ENCODE data around the gene WIPF1.

Gene WIPF1

GRCh38 chr2:174634130-174635014, 36.8 kb upstream of the WIPF1 start:
- Histone ChIP-seq H3K36me3 (replicated peaks in 1 of 2; ENCODE audit: control insufficient read depth in 2 of 2, insufficient read depth in 2 of 2, low read length in 2 of 2) (no peaks in the 10 kb centered on the region), H3K27ac (replicated peaks; ENCODE audit: low read length) (no peak overlapping the region), H2BK15ac (ENCODE audit: low read length) (no peak overlapping the region)

GRCh38 chr2:174633623-174633930, 36.0 kb upstream of the WIPF1 start:
- Histone ChIP-seq H3K14ac (ENCODE audit: low read length) (no peak overlapping the region), H3K27me3 (ENCODE audit: control insufficient read depth in 3 of 3, insufficient read depth in 3 of 3, low read depth in 1 of 3, low read length in 3 of 3) (no peaks in the 10 kb centered on the region), H3K23ac (ENCODE audit: low read depth, low read length, poor library complexity) (no peak overlapping the region), H3K36me3 (replicated peaks in 1 of 2; ENCODE audit: control insufficient read depth in 2 of 2, insufficient read depth in 2 of 2, low read length in 2 of 2) (peaks cover 0 to under 1% of the 10 kb centered on the region in 2 donors), H2AK5ac (ENCODE audit: low read depth, low read length) (no peak overlapping the region), H3K18ac (ENCODE audit: low read length) (no peak overlapping the region), H4K91ac (ENCODE audit: low read depth, low read length, poor library complexity) (no peak overlapping the region), H3K4me2 (ENCODE audit: insufficient read depth, low read length, poor library complexity, severe bottlenecking) (no peak overlapping the region), H3K9ac (ENCODE audit: low read depth, low read length, poor library complexity) (no peak overlapping the region), H3K4me3 (ENCODE audit: low read length in 2 of 2) (no peak overlapping the region), H3K4ac (ENCODE audit: low read length) (no peak overlapping the region), H2BK120ac (ENCODE audit: low read depth, low read length) (no peak overlapping the region), H2BK12ac (ENCODE audit: low read length) (no peak overlapping the region), H3K9me3 (replicated peaks in 1 of 2; ENCODE audit: control insufficient read depth in 2 of 2, insufficient read depth in 1 of 2, low read depth in 1 of 2, low read length in 2 of 2) (no peaks in the 10 kb centered on the region), H3K27ac (replicated peaks; ENCODE audit: low read length) (no peak overlapping the region), H3K4me1 (ENCODE audit: control insufficient read depth in 2 of 2, insufficient read depth in 1 of 2, low read depth in 1 of 2, low read length in 2 of 2) (peaks cover 2 to 3% of the 10 kb centered on the region in 2 donors), H4K8ac (ENCODE audit: low read depth, low read length) (no peak overlapping the region), H2BK15ac (ENCODE audit: low read length) (no peak overlapping the region), H3K79me1 (ENCODE audit: low read depth, low read length) (no peaks in the 10 kb centered on the region), H2AFZ (ENCODE audit: low read length) (no peak overlapping the region), H2BK5ac (ENCODE audit: low read length) (no peak overlapping the region)
- WGBS, 2 donors (ENCODE audit: extremely low coverage in 2 of 2, insufficient read length in 2 of 2, insufficient replicate concordance in 1 of 2), result no CpG with 5 or more reads among the region's 8 CpGs
- DNase-seq (ENCODE audit: low spot score), result no peak

More at GRCh38 chr2:174634130-174635014, 36.8 kb upstream of the WIPF1 start:
- Histone ChIP-seq H2BK12ac (ENCODE audit: low read length) (no peak overlapping the region), H3K4ac (ENCODE audit: low read length) (no peak overlapping the region), H2BK5ac (ENCODE audit: low read length) (no peak overlapping the region), H3K4me1 (ENCODE audit: control insufficient read depth in 2 of 2, insufficient read depth in 1 of 2, low read depth in 1 of 2, low read length in 2 of 2) (peaks cover 2 to 3% of the 10 kb centered on the region in 2 donors), H3K9ac (ENCODE audit: low read depth, low read length, poor library complexity) (no peak overlapping the region), H3K79me1 (ENCODE audit: low read depth, low read length) (no peaks in the 10 kb centered on the region), H3K4me2 (ENCODE audit: insufficient read depth, low read length, poor library complexity, severe bottlenecking) (no peak overlapping the region), H3K27me3 (ENCODE audit: control insufficient read depth in 3 of 3, insufficient read depth in 3 of 3, low read depth in 1 of 3, low read length in 3 of 3) (no peaks in the 10 kb centered on the region), H4K91ac (ENCODE audit: low read depth, low read length, poor library complexity) (no peak overlapping the region), H2AFZ (ENCODE audit: low read length) (no peak overlapping the region), H3K9me3 (replicated peaks in 1 of 2; ENCODE audit: control insufficient read depth in 2 of 2, insufficient read depth in 1 of 2, low read depth in 1 of 2, low read length in 2 of 2) (no peaks in the 10 kb centered on the region), H3K4me3 (ENCODE audit: low read length in 2 of 2) (no peak overlapping the region), H4K8ac (ENCODE audit: low read depth, low read length) (no peak overlapping the region), H2AK5ac (ENCODE audit: low read depth, low read length) (no peak overlapping the region), H3K14ac (ENCODE audit: low read length) (no peak overlapping the region), H3K23ac (ENCODE audit: low read depth, low read length, poor library complexity) (no peak overlapping the region), H3K18ac (ENCODE audit: low read length) (no peak overlapping the region), H2BK120ac (ENCODE audit: low read depth, low read length) (no peak overlapping the region)
- DNase-seq (ENCODE audit: low spot score), result no peak
- WGBS, 2 donors (ENCODE audit: extremely low coverage in 2 of 2, insufficient read length in 2 of 2, insufficient replicate concordance in 1 of 2), result no CpG with 5 or more reads among the region's 13 CpGs

DNA sequence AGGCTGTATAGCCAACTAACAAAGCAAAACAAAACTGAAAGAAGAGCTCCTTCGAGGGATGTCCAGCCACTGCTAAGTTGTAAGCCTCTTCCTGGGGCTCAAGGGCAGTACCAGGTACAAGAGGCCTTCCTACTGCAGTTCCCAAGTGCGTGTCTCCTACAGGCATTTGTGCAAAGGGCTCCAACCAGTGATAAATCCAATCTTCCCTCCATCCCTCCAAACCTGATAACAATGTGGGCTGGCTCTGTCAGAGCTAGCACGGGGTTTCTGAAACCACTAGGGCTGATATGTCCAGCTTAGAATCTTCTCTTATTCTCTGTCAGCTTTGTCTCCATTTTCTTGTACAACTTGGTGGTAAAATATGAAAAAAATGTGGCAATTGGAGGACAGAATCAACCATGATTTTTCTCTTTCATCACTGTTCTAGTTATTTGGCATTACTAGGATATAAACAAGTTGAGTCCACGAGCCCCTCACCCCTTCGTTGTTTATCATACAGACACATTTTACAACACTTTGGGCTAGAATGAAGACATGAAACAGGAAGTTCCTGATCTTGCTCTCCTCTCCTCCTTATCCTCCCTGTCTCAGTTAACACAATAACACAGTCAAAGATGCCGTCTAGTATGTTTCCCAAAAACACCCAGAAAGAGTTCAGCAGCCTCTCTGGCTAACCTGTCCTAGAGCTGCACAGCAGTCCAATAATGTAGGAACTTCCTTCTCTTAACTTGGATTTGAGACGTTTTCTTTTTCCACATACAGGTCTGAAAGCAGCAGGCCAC, 35.4 kb upstream of the WIPF1 start:
- peaks cover 2 to 3% of the 10 kb centered on the region in 2 donors for H3K4me1 ChIP-seq (ENCODE audit: control insufficient read depth in 2 of 2, insufficient read depth in 1 of 2, low read depth in 1 of 2, low read length in 2 of 2)
- no peak overlapping the region for H2BK12ac ChIP-seq (ENCODE audit: low read length)
- H3K36me3 ChIP-seq (replicated peaks in 1 of 2; ENCODE audit: control insufficient read depth in 2 of 2, insufficient read depth in 2 of 2, low read length in 2 of 2), result peaks cover 0 to 5% of the 10 kb centered on the region in 2 donors

More for the DNA sequence above, 35.4 kb upstream of the WIPF1 start:
- no CpG with 5 or more reads among the region's 7 CpGs for WGBS, 2 donors (ENCODE audit: extremely low coverage in 2 of 2, insufficient read length in 2 of 2, insufficient replicate concordance in 1 of 2)
- no peak overlapping the region for H2BK5ac ChIP-seq (ENCODE audit: low read length)
- H3K79me1 ChIP-seq (ENCODE audit: low read depth, low read length), result no peaks in the 10 kb centered on the region
- no peak overlapping the region for H2BK120ac ChIP-seq (ENCODE audit: low read depth, low read length)
- H3K14ac ChIP-seq (ENCODE audit: low read length), result no peak overlapping the region
- DNase-seq (ENCODE audit: low spot score), result no peak
- H2AK5ac ChIP-seq (ENCODE audit: low read depth, low read length), result no peak overlapping the region
- no peak overlapping the region for H3K18ac ChIP-seq (ENCODE audit: low read length)
- no peak overlapping the region for H3K23ac ChIP-seq (ENCODE audit: low read depth, low read length, poor library complexity)
- no peak overlapping the region for H4K91ac ChIP-seq (ENCODE audit: low read depth, low read length, poor library complexity)
- no peak overlapping the region for H3K4me2 ChIP-seq (ENCODE audit: insufficient read depth, low read length, poor library complexity, severe bottlenecking)
- no peak overlapping the region for H2AFZ ChIP-seq (ENCODE audit: low read length)
- no peak overlapping the region for H3K27ac ChIP-seq (replicated peaks; ENCODE audit: low read length)
- H3K9ac ChIP-seq (ENCODE audit: low read depth, low read length, poor library complexity), result no peak overlapping the region
- no peaks in the 10 kb centered on the region for H3K9me3 ChIP-seq (replicated peaks in 1 of 2; ENCODE audit: control insufficient read depth in 2 of 2, insufficient read depth in 1 of 2, low read depth in 1 of 2, low read length in 2 of 2)
- H4K8ac ChIP-seq (ENCODE audit: low read depth, low read length), result no peak overlapping the region
- H3K27me3 ChIP-seq (ENCODE audit: control insufficient read depth in 3 of 3, insufficient read depth in 3 of 3, low read depth in 1 of 3, low read length in 3 of 3), result no peaks in the 10 kb centered on the region
- H3K4me3 ChIP-seq (ENCODE audit: low read length in 2 of 2), result no peak overlapping the region
- H2BK15ac ChIP-seq (ENCODE audit: low read length), result no peak overlapping the region
- H3K4ac ChIP-seq (ENCODE audit: low read length), result no peak overlapping the region

Data from neuronal stem cell (in vitro differentiated cells).